Testis (tissue), 3 donors: Measurements from ENCODE around the gene FAM13B. TPM values are rescaled to one million over a fixed set of nuclear protein-coding genes. Genes with fewer than 3 reads are reported as not detected.

ENCODE experiments used
- DNase-seq: peaks from one replicate; pipeline ENCODE4 v3.0.0-alpha.2; 2019
- H3K27ac ChIP-seq, 2 donors: fragments of 200-600 bp; sonication (generic); one replicate each; pipeline ENCODE4 v1.5.1; 2019
- H3K27me3 ChIP-seq: fragments of 200-600 bp; sonication (generic); one replicate; pipeline ENCODE4 v1.5.1; 2019
- H3K36me3 ChIP-seq: fragments of 200-600 bp; sonication (generic); one replicate; pipeline ENCODE4 v1.5.1; 2017; ENCODE audit warnings: low read depth; ENCODE audit errors: missing control alignments
- H3K4me1 ChIP-seq: fragments of 200-600 bp; sonication (generic); one replicate; pipeline ENCODE4 v1.5.1; 2019
- H3K4me3 ChIP-seq, 2 donors: fragments of 200-600 bp; sonication (generic); one replicate each; pipeline ENCODE4 v1.5.1; 2017 to 2019
- H3K9me3 ChIP-seq: fragments of 200-600 bp; sonication (generic); one replicate; pipeline ENCODE4 v1.5.1; 2017
- POLR2A ChIP-seq: fragments of 450-650 bp; IDR thresholded peaks from one replicate; pipeline ENCODE4 v1.6.1; 2017; ENCODE audit warnings: antibody characterized with exemption, mild to moderate bottlenecking, moderate library complexity
- WGBS, 2 donors: methylation state at CpG; one replicate each; pipeline ENCODE4 v1.1.5; 2018; 5-methylcytosine and 5-hydroxymethylcytosine counted together
- intact Hi-C: fragments of 100-400 bp; cut with DNase I; formaldehyde crosslinking; loops from one replicate; pipeline ENCODE4 v1.15.1; 2023; ENCODE audit warnings: low total_unique reads
- polyA plus RNA-seq: library from polyadenylated mRNA; stranded (reverse); fragments of 350-450 nt; fragmentation: Illumina TruSeq; extraction: RNeasy Lipid Tissue Mini Kit (QIAGEN cat#74804); gene quantifications from one replicate; pipeline ENCODE4 v1.2.3, GENCODE V29; 2014; ENCODE audit warnings: low read depth, low replicate concordance; ENCODE audit not compliant: insufficient read depth
- total RNA-seq, 2 donors: library from RNA; depleted of rRNA; stranded (reverse); fragments of >200 nt; gene quantifications; one replicate each; pipeline ENCODE4 v1.2.3, GENCODE V29; 2016
- TF ChIP-seq, protein P1 (sequence below), 3 experiments: fragments of 450-650 bp in 2 of 3; fragments of 200-600 bp in 1 of 3; sonication (generic) in 1 of 3; IDR thresholded peaks; one replicate each; pipeline ENCODE4 v1.5.1; 2016 to 2019; ENCODE audit warnings: antibody characterized with exemption in 3 of 3, mild to moderate bottlenecking in 2 of 3, moderate library complexity in 1 of 3

FAM13B gene
- total and polyA plus RNA-seq, 3 donors from 2014 or later, result 56.5 to 134 (median 125) TPM

DNA sequence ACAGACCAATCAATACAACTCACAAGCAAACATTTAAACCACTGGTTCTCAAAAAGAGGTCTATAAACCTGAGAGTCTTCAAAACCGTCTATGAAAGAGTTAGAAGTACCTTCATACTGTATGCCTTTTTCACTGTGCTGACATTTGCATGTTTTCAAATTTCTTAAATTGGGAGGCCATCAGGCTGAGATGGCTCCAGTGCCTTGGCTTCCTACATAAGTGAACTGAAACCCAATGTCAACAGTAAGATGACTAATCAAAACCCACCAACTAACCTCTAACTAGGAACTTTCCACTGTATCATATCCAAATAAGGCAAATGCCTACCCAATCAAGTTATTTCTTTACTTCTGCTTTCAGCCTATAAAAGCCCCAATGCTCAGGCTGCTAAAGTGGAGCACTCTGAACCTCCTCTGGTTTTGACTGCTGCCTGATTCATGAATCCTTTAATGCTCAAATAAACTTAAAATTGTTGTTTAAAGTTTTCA, 35.1 kb downstream of the FAM13B start:
- Histone ChIP-seq H3K4me3 (no peak overlapping the region), H3K4me1 (peaks cover 12% of the 10 kb centered on the region), H3K27me3 (no peaks in the 10 kb centered on the region), H3K27ac (no peak overlapping the region), H3K36me3 (no peaks in the 10 kb centered on the region), H3K9me3 (no peaks in the 10 kb centered on the region)
- no peak for TF ChIP-seq POLR2A
- TF ChIP-seq, protein P1, sequence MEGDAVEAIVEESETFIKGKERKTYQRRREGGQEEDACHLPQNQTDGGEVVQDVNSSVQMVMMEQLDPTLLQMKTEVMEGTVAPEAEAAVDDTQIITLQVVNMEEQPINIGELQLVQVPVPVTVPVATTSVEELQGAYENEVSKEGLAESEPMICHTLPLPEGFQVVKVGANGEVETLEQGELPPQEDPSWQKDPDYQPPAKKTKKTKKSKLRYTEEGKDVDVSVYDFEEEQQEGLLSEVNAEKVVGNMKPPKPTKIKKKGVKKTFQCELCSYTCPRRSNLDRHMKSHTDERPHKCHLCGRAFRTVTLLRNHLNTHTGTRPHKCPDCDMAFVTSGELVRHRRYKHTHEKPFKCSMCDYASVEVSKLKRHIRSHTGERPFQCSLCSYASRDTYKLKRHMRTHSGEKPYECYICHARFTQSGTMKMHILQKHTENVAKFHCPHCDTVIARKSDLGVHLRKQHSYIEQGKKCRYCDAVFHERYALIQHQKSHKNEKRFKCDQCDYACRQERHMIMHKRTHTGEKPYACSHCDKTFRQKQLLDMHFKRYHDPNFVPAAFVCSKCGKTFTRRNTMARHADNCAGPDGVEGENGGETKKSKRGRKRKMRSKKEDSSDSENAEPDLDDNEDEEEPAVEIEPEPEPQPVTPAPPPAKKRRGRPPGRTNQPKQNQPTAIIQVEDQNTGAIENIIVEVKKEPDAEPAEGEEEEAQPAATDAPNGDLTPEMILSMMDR (IDR thresholded peaks at IDR 0.05), result no peak
- WGBS, 2 donors, result 81 to 97% methylated on average over 1 of the region's 1 CpG
- DNase-seq, result no peak
- intact Hi-C loops, result no loop called here

DNA sequence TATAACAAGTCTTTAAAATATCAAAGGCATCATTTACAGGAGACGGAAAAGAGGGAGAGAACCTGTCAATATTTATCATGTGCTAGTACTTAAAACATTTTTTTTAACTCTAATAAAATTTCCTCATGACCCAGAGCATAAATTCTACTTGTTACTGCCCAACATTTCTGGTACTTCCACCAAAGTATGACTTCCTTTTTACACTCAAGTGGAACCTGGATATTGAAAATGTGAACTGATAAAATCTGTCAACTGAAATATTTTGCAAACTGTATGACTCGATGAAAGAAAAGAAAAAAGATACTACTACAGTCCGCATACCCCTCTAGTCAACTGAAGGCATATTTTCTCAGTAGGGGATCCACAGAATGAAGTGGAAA, 37.1 kb downstream of the FAM13B start:
- Histone ChIP-seq H3K27ac (peak overlapping the region in 1 of 2 donors; percentile 33), H3K4me1 (peaks cover 7% of the 10 kb centered on the region), H3K36me3 (no peaks in the 10 kb centered on the region), H3K4me3 (no peak overlapping the region), H3K9me3 (no peaks in the 10 kb centered on the region), H3K27me3 (no peaks in the 10 kb centered on the region)
- no peak for TF ChIP-seq POLR2A
- no peak for DNase-seq
- intact Hi-C loops, result no loop called here
- WGBS, 2 donors, result 76 to 77% methylated on average over 3 of the region's 3 CpGs

DNA sequence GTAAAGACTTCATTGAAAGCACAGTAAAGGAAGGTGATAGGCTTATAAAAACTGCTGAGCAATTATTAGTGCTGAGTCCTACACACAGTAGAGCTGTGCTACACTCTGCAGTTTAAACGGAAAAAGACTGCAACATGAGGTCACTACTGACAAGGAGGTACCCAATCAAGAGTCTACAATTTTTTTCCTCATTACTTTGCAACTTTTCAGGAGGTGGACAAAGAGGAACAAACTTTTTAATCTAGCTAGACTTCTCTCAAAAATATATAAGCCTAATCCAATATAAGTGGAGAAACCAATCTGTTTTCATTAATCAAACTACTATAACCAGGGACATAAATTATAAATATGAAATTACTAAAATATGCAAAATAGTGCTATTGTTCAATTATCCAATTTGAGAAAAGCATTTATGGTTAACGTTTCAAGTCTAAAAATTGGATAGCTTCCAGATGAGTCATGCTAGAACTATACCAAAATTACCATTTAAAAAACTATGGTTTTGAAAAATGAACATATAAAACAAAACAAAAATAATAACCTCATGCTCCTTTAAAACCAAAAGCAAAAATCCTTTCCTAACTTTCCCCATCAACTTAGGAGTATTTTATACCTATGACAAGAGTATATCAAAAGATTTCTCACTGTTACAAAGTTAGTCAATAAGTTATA, 37.7 kb downstream of the FAM13B start:
- WGBS, 2 donors, result 31 to 45% methylated on average over 2 of the region's 2 CpGs
- Histone ChIP-seq H3K9me3 (no peaks in the 10 kb centered on the region), H3K36me3 (no peaks in the 10 kb centered on the region), H3K27ac (peak overlapping the region in 1 of 2 donors; percentile 33), H3K4me1 (peaks cover 7% of the 10 kb centered on the region), H3K27me3 (no peaks in the 10 kb centered on the region), H3K4me3 (no peak overlapping the region)
- intact Hi-C loops, result no loop called here
- TF ChIP-seq, protein P1 (IDR thresholded peaks at IDR 0.05), result no peak
- no peak for TF ChIP-seq POLR2A
- DNase-seq, result no peak

DNA sequence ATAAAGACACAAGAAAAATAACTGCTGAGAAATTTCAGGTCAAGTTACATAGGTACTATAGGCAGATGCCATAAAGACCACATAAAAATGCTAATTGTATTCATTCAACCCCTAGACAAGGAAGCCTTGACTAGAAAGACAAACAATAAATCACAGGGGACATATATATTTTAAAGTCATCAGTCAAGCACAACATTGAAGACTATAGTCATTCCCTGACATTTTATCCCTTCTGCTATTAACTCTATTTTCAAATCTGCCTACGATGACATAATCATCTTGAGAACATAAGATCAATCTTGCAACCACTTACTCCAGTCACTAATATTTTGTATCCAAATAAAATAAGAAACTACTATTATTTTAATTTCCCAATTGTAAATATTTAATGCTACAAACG, 38.3 kb downstream of the FAM13B start:
- Histone ChIP-seq H3K4me3 (no peak overlapping the region), H3K36me3 (no peaks in the 10 kb centered on the region), H3K9me3 (no peaks in the 10 kb centered on the region), H3K27ac (no peak overlapping the region), H3K4me1 (peaks cover 4% of the 10 kb centered on the region), H3K27me3 (no peaks in the 10 kb centered on the region)
- DNase-seq, result no peak
- WGBS, 2 donors, result 80 to 88% methylated on average over 2 of the region's 2 CpGs
- TF ChIP-seq, protein P1 (IDR thresholded peaks at IDR 0.05), result no peak
- TF ChIP-seq POLR2A, result no peak
- intact Hi-C loops, result no loop called here

DNA sequence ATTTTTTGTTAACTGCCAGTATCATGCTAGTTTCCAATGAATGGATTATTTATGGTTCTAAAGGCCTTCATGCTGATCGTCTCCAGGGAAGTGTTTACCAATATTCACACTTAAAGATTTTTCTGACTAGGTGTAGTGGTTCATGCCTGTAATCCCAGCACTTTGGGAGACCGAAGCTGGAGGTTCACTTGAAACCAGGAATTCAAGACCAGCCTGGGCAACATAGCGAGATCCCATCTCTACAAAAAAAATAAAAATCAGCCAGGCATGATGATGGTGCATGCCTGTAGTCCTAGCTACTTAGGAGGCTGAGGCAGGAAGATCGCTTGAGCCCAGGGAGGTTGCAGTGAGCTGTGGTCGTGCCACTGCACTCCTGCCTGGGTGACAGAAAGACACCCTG, 43.5 kb downstream of the FAM13B start:
- WGBS, 2 donors, result 92 to 93% methylated on average over 5 of the region's 5 CpGs
- intact Hi-C loops, result no loop called here
- TF ChIP-seq POLR2A, result no peak
- TF ChIP-seq, protein P1 (IDR thresholded peaks at IDR 0.05), result no peak
- Histone ChIP-seq H3K9me3 (no peaks in the 10 kb centered on the region), H3K36me3 (no peaks in the 10 kb centered on the region), H3K4me3 (no peak overlapping the region), H3K27ac (no peak overlapping the region), H3K27me3 (no peaks in the 10 kb centered on the region), H3K4me1 (no peaks in the 10 kb centered on the region)
- no peak for DNase-seq
